NCI-H2196 treated with DMSO at 0.1 percent for 48 hours (cell line): ENCODE data around the gene GRK5.
"Not testable (repeated sequence)": the region's sequence is repeated elsewhere in the genome, so short reads cannot be mapped to it uniquely, and the experiment has no call there.

ENCODE experiments used
- DNase-seq: peaks from one replicate; lab custom pipeline; 2025; ENCODE audit not compliant: unreplicated experiment; lab: John Stamatoyannopoulos, UW

GRK5 gene

DNA sequence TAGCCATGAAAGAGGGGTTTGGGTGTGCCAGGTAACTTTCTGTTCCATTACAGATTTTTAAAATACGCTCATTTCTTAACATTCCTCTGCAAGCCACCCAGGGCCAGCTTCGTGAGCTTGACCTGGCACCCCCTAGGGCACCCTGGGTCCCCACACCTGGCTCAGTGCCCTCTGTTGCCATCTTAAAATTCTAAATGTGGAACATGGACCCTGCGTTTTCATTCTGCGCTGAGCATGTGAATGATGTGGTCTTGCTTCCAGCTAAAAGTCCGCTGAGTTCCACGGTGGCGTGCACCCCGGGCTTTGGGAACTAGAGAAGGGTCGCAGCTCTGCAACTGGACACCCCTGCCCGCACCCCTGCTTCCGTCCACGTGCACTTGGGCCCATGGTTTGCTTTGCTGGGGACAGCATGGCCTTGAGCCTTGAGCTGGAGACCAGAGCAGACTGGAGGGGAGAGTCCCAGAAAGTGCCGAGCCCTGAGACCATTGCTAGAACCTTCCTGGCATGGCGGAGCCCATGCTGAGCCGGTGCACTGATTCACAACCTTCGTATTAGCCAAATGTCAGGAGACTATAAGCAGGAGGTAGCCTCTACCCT is 244.0 kb downstream of the GRK5 start:
- no peak for DNase-seq

DNA sequence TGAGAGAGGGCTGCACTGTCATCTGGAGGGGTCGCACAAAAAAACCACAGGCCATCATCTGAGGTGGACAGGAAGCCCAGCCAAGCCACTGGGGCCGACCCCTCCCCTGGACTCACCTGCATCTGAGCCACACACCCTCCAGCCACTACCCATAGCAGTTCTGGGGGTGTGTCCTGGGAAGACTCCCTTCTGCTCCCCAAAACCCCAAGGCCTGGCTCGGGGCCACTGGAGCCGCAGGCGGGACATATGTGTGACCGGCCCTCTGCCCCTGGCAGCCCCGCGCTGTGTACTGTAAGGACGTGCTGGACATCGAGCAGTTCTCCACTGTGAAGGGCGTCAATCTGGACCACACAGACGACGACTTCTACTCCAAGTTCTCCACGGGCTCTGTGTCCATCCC is 245.0 kb downstream of the GRK5 start:
- no peak for DNase-seq

DNA sequence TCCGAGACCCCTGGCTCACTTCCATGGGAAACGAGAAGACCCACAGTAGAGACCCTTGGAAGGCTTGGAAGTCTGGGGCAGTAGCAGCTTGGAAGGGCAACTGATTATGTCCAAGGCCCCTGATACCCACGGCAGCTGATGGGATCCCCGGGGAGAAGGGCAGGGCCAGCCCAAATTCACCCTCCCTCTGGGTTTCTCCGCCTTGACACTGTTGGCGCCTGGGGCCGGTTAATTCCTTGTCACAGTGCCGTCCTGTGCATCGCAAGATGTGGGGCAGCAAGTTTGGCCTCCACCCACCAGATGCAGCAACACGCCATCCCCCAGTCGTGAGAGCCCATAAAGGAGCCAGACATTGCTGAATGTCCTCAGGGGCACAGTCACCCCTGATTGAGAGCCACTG is 245.9 kb downstream of the GRK5 start:
- DNase-seq, result no peak

DNA sequence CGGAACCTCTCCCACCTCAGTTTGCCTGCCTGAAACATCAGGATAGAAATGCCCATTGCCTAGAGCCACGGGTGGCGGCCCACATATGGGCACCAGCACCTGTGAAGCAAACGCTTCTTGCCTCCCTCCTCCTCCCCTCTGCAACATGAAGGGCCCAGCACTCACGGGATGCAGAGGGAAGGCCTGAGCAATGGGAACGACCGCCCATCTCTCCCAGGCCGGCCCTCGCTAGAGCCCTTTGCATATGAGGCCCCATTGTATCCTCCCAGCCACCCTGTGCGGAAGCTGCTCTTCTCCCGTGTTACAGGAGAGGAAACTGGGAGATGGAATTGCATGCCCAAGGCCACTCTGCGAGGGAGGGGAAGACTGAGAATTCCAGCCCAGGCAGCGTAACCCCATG is 246.9 kb downstream of the GRK5 start:
- DNase-seq, result no peak

DNA sequence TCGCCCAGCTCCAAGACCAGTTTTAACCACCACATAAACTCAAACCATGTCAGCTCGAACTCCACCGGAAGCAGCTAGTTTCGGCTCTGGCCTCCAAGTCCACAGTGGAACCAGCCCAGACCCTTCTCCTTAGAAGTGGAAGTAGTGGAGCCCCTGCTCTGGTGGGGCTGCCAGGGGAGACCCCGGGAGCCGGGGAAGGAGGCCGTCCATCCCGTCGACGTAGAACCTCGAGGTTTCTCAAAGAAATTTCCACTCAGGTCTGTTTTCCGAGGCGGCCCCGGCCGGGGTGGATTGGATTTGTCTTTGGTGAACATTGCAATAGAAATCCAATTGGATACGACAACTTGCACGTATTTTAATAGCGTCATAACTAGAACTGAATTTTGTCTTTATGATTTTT is 247.6 kb downstream of the GRK5 start:
- DNase-seq, result no peak

DNA sequence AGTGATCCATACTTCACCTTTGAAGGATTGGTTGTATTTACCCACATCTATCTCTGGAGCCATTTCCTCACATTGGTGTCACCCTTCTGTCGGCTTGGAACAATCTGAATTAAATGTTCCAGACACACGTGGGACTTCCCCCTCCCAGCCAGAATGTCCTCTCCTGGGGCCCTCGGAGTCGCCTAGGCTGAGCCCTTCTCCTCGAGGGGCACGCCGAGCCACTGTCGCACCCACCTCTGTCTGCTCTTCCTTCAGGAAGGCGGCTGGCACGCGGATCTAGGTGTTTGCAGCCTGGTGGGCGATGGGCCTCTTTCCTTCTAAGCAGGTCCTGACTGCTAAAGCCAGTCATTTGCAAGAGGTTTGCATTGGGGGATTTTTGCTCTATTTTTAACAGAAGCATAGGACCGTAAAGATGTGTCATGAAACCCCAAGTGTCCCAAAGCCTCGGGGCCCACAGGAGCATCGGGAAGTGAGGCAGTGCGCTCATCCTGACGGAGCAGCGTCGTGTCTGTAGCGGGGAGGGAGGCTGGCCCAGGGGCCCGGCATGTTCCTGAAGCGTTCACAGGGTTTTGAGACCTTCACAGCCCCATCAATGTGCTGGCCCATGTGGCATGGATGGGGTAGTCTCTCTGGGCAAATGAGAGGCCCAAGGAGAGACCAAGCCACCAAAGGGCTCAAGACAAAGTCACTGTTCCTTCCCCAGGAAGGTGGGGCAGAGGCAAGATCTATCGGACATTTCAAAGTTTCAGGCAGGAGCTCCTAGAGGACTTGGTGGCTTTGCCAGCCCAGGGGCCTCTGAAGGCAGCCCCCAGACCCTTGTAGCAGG is 248.5 kb downstream of the GRK5 start:
- DNase-seq, result no peak

DNA sequence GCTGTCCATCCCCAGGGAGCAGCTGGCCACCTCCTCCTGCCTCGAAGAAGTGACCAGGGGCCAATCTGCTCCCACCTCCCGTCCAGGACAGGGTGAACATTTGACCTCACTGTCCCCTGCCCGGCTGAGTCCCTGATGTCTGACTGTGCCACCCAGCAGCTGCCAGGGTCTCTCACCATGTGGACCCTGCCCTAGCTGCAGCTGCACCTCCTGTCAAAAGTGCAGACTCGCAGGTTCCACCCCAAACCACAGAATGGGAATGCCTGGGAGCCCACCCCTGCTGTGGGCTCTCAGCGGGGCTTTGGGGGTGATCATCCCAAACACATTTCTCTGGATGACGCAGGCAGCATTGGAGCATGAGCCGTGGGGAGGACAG is 249.1 kb downstream of the GRK5 start:
- no peak for DNase-seq

DNA sequence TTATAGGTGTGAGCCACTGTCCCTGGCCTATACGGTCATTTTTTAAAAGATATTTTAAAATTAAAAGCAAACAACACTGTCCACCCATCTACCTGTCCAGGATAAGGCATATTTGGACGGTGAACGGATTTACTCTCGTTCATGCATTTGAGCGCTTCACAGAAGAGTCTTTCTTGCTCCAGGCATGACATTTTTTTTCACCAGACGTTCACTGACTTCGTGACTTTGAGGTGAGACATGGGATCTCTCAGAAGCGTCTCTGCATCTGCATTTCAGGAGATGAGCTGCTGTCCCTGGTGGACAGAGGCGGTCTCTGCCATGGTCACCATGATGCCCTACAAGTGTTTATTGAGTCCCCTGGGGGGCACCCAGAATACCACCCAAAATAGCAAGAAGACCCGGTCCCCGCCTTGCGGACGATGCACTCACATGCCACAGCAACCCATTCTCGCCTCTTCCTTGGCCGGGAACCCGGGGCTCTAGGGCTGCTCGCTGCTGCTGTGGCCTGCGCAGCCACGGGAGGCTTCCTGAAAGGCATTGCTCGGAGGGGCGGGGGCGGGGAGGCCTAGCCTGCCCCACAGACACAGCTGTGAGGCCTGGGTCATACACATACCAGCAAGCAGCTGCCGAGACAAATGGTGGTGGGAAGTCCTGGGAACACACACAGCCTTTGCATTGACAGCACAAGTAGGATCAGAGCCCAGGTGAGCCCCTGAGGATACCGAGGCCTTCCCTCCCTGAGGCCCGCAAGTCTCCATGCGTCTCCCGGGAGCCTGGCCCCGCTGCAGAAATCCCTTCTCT is 250.8 kb downstream of the GRK5 start:
- DNase-seq, result no peak

DNA sequence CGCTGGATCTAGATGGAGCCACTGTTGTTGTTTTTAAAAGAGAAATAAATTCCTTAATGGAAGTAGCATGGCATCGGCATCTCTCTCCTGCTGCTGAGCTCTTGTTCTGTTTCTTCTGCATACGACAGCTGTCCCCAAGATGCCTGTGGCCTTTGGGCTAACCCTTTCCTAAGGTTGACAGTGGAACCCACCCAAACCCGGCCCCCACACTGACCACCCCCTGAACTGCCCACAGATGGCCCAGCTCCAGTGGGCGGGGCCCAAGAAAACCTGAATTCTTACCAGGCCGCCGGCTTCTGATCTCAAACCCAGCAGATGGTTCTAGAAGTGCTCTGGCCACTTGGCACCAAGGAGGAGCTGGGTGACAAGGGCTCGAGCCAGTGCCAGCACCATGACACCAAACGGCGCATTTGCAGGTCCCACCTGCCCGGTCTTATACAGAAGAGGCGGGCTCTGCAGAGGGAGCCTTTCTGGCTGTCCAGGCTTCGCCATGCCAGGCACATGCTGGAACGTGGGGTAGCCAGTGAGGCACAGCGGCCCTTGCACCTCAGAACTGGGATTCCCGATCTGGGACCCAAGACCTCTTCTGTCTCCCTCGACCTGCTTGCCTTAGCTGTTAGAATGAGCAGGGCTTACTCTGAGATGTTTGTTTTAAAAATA is 252.4 kb downstream of the GRK5 start:
- DNase-seq, result no peak

DNA sequence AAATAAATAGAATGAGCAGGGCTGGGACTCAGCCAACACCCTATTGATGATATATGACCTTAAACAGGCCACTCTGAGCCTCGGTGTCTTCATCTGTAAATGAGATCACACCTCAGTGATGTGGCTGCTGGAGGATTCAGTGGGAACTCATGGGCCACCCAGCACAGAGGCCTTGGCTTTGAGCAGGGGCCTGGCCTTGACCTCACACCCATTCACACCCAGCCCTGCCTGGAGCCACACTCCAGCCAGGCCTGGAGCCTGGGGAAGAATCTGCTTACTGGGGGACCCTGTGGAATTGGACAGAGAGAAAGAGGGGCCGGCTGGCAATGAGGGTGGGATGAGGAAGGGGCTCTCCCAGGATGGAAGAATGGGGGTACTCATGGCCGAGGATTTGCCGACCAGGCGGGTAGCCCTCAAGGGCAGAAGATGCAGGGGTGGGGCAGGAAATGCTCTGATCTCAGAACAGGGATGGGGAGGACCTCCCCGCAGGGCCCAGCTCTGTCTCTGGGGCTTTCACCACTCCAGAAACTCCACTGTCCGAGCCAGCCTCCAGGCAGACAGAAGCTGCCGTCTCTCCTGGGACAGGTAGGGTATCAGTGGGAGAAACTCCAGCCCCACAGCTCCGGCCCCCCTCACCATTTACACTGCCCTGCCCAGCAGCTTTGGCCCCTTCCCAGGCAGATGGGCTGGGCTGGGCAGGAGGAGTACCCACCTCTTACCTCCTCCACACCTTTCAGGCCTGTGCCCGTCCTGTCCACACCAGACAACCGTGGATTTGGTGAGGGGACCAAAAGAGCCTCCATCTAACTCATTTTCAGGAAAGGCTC is 253.2 kb downstream of the GRK5 start:
- DNase-seq, result no peak

DNA sequence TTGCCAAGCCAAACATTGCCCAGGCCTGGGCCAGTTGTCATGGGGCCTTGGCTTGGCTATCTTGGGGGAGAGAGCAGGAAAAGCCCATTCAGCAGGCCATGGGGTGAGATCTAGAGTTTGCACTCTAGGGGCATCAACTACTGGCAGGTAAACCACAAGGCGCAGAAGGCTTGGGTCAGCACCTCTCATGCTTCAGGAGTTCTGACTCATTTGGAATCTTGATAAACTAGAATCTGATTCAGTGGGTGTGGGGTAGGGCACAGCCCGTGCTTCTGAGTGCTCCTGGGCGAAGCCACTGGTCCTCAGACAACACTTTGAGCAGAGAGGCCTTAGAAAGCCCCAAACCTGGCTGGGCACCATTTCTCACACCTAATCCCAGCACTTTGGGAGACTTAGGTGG is 254.0 kb downstream of the GRK5 start:
- no peak for DNase-seq

DNA sequence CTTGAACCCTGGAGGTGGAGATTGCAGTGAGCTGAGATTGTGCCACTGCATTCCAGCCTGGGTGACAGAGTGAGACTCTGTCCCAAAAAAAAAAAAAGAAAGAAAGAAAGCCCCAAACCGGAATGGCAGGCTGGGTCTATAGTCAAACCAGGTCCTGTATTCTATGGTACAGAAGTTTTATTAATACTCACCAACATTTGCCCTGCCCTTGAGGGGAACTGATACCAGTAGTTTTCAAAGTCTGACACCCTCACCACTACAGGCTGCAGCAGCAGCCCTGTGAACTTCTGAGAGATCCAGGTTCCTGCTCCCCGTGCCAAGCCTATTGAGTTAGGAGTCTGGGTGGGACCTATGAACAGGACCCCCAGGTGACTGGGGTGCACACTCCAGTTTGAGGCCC is 254.6 kb downstream of the GRK5 start:
- no peak for DNase-seq

DNA sequence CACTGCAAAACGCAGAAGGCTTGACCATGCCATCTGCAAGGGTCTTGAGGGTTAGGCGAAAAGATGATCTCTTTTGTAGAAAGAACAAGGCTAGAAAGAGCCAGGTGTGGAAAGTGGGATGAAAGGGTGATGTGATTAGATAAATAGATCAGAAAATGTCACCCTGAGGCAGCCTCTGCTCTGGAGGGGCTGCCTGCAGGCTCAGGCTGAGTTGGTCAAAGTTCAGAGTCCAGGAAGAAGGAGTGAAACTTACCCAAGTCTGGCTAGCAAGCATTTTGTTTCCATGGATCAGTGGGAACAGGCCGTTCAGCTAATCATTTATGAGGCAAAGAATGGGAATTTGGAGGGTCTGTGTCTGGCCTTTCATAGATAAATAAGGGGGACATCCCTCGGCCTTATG is 255.4 kb downstream of the GRK5 start:
- DNase-seq, result no peak

DNA sequence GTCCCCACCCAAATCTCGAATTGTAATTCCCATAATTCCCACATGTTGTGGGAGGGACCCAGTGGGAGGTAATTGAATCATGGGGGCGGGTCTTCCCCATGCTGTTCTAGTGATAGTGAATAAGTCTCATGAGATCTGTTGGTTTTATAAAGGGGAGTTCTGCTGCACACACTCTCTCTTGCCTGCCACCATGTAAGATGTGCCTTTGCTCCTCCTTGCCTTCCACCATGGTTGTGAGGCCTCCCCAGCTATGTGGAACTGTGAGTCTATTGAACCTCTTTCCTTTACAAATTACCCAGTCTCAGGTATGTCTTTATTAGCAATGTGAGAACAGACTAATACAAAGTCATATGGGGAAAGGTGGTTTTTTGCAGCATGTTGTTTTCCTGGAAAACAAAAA is 255.8 kb downstream of the GRK5 start:
- DNase-seq, result not testable (repeated sequence)

DNA sequence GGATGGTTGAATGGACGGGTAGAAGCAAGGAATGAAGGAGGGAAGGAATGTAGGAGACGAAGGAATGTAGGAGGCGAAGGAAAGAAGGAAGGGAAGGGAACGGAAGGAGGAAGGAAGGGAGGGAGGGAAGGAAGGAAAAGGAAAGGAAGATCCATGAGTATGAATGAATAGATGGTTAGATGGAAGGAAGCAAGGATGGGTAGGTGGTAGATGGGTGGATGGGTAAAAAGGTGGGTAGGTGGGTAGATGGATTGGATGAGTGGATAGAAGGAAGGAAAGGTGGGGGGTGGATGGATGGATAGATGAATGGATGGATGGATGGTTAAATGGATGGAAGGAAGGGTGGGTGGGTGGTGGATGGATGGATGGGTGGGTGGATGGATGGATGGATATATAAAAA is 257.7 kb downstream of the GRK5 start:
- no peak for DNase-seq

DNA sequence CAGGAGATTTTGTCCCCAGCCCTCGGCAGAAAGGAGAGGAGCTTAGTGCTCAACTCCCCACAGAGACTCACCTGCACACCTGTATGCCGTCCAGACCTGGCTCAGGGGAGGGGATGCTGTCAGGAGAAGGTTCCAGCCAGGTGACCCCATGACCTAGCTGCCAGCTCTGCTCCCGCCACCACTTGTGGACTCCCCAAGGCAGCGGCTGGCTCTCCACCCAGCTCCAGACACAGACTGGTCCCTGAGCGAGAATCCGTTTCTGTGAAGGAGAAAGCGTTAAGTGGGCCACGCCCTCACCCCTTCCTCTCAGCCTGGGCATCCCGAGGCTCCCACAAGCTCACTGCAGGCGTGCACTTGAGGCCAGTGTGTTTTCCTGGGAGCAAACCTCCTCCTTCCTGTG is 258.7 kb downstream of the GRK5 start:
- DNase-seq, result no peak

DNA sequence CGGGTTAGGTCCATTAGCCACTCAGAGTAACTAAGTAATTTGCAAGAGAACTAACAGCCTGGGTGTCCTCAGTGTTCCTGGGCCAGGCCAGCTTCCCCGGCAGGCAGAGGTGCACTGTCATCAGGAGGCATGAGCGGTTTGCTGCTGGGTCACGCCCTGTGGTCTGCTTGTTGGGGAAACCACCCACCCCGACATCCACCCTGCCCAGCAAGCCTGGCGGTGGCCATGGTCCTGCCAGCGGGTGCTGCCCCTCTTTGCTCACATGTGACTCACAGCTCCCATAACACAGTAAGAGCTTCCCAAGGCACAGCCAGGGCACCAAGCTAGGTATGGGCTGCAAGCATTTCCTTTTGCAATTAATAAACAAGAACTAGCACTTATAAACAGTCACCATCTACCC is 259.3 kb downstream of the GRK5 start:
- DNase-seq, result no peak

DNA sequence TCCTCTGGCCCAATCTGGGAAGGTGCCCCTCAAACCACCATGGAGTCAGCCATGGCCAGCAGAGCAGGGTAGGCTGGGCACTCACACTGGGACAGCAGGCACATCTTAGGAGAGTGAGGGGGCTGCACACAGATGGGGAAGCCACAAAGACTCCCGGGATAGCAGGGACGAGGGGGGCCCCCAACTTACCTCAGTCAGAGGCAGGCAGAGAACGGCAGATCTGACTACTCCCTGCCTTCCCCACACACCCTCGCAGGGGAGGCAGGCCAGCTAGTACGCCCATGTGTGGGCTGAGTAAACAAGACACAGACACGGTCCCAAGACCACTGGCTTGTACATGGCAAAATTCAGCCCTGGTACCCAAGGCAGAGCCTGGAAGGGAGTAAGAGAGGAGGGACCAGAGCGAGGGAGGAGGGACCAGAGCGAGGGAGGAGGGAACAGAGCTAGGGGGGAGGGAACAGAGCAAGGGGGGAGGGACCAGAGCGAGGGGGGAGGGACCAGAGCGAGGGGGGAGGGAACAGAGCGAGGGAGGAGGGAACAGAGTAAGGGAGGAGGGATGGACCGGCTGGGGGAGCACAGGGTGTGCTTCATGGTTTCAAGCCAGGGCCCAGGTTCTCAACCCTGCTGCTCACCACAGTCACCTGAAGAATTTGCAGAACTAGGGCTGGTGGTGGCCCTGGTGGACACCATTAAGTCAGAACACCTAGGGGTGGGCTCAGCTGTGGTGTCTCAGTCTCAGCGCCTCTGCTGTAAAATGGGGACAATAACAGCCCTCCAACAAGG is 261.4 kb downstream of the GRK5 start:
- no peak for DNase-seq

DNA sequence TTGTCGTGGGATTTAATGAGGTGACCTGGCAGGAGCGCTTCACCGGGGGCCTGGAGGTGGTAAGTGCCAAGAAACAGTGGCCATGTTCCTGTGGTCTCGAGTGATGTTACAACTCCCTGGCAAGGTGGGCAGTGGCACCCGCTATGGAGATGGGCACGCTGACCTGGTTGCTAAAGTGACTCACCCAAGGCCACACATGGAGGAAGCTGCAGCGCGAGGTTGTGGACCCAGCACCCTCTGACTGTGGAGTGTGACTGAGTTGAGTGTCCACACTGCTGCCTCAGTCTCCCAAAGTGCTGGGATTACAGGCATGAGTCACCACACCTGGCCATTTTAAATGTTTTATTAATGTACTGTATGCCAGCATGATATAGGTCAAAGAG is 261.9 kb downstream of the GRK5 start:
- DNase-seq, result no peak

DNA sequence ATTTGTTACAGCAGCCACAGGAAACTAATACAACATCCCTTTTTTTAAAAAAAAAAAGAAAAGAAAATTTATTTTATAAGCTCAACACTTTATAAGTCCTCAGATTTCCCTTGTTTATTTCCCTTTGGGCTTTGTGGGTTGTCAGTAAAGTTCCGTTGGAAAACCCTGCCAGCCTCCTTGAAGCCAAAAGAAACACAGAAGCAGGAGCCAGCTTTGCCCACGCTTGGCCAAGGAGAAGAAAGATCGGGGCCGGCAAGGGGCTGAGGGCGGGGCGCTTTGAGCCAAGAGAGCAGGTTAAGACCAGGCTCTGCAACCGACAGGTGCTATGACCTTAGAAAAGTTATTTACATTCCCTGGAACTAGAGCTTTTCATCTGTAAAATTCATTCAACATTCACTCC is 262.5 kb downstream of the GRK5 start:
- DNase-seq, result no peak
